CD4-positive, alpha-beta T cell treated with Interleukin-6 at 100 ng/mL for 8 hours (primary cell): Measurements from ENCODE around the gene TBC1D9B.
"Not testable (repeated sequence)": the region's sequence is repeated elsewhere in the genome, so short reads cannot be mapped to it uniquely, and the experiment has no call there.

Source experiments
- DNase-seq: peaks from one replicate; pipeline ENCODE4 v3.0.0-alpha.2; 2020; ENCODE audit warnings: mixed read lengths, low spot score

The TBC1D9B gene

DNA sequence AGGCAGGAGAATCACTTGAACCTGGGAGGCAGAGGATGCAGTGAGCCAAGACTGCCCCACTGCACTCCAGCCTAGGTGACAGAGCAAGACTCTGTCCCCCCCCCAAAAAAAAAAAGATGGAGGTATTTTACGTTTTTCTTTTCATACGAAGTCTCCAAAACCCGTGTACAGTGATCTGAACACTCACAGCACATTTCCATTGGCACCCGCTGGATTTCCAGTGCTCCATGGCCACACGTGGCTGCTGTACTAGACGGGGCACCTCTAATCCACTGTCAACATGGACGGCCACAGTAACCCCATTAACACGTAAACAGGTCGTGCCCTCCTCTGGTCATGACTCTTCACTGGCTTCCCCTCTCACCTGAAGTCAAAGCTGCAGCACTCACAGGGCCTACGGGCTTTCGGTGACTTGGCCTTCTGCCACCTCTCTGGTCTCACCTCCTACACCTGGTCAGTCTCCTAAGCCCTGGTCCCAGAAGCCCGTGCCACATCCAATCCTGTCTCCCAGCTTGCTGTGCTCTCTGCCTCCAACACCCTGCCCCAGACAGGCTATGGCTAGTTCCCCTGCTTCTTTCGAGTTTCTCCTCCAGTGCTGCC, 22.1 kb downstream of the TBC1D9B start:
- DNase-seq: no peak

DNA sequence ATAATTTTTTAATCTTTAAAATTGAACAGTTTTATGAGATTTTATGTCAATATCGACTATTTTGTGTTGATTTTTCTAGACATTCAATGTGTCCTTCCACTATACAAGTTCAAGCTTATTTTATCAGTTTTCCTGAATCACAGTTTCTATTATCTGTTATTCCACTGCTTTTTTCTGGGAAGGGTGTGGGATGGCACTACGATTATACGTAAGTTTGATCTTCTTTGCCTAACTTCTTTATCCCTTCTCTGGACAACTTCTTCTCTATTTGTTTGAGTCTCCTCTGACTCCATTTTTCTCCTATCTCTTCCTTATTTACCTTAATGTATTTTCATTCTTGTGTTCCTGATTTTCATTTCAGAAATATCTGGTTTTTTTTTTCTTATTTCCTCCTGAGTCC, 24.5 kb downstream of the TBC1D9B start:
- DNase-seq: no peak

DNA sequence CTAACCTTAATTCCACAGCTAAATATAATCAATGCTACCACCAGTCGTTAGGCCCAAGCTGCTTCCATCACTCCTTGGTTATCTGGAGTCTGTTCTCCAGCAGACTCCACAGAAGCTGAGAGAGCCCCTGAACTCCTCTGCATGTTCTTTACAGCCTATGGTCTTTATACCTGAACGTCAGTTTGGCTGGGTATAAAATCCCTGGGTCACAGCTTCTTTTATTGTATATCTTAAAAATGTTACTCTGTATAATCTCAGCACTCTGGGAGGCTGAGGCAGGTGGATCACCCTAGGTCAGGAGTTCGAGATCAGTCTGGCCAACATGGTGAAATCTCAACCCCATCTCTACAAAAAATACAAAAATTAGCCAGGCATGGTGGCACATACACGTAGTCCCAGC, 25.4 kb downstream of the TBC1D9B start:
- DNase-seq: no peak

DNA sequence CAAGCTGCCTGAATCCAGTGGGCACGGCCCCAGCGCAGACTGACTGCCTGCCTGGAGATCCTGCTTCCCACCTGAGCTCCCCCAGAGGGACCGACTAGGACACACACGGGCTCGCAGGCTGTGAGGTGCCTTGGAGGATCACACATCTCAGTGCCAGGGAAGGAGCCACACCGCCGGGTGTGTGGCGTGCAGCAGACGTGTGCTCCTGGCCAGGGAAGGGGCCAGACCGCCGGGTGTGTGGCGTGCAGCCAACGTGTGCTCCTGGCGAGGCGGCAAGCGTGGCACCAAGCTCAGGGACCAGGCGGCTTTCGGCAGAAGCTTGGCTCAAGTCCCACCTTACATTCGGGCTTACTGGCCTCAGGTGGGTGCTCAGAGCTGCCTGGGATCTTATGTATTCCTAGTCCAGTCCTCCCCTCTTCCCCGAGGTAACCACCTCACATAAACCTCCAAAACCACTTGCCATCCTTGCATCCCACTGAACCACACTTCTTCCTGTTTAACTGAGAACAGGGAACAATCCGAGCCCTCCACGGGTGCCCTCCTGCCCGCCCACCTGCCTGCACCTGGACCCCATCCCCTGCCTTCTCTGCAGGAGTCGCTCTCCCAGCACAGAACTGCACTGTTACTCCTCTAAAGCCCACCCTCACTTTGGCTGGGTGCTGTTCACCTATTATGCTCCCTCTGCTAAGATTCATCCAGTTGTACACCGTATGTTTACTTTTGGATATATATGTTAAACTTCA, 26.7 kb downstream of the TBC1D9B start:
- no peak for DNase-seq

DNA sequence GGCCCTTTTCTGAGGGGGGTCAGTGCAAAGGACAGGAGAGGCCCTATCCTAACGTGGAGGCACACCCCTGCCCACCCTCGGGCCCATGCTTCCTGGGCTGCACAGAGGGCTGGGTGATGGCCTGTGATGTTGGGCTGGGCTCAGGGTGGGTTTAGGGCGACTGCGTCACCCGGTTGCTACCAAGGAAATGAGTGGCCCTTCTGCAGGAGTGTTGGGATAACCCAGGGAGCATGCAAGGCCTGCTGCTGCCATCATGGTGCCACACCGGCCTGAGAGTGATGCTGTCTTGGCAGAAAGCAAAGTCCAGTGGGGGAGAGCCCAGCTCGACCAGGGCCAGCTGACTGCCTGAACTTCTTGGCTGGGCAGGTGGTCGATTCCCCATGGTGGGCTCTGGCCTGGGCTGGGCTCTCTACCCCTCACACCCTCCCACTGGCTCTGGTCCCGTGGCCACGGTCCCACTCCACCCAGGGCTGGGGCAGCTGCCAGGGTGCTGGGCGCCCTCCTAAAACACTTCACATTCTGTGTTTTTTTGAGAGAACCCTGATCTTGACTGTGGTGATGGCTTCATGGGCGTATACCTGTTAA, 27.5 kb downstream of the TBC1D9B start:
- no peak for DNase-seq

DNA sequence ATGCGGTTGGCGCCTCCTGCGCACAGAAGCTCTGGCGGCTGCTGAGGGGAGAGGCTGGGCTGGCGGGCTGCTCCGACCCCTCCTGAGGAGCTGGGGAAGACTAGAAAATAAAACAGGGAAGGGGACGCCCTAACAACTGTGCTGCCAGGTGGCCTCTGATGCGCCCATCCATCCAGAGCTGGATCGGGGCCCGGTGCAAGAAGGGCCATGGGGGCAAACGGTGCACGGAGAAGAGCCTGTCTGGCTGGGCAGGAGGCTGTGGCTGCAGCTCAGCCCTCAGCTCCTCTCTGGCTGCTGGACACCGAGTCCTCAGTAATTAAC, 28.0 kb downstream of the TBC1D9B start:
- DNase-seq: no peak

DNA sequence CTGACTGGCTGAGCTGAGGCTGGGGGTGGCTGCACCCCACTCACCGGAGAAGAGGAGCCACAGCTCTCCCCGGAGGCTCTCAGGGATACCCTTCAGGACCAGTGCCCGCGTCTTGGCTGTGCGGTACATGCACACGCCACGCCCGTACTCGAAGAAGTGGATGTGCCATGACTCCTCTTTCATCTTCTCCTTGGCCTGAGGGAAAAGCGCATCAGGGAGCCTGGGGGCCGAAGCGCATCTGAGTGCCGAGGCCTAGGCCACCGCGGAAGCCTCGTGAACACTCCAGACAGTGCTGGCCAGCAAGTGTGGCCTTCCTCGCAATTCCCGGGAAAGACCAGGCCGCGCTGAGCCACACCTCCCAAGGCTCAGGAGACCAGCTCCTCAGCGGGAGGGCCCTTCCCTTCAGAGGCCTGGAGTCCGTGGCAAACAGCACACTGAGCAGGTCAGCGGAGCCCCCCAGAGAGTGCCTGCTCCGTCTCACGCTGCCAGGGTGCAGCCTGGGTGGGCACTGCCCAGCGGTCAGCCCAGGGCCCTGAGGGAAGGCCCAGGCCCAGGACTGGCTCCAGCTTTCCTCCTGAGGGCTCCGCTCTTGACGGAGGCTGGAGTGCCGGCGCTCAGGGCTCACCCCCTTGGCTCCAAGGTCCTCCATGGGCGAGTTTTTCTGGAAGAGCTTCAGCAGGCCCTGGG, 28.6 kb downstream of the TBC1D9B start:
- DNase-seq: no peak

DNA sequence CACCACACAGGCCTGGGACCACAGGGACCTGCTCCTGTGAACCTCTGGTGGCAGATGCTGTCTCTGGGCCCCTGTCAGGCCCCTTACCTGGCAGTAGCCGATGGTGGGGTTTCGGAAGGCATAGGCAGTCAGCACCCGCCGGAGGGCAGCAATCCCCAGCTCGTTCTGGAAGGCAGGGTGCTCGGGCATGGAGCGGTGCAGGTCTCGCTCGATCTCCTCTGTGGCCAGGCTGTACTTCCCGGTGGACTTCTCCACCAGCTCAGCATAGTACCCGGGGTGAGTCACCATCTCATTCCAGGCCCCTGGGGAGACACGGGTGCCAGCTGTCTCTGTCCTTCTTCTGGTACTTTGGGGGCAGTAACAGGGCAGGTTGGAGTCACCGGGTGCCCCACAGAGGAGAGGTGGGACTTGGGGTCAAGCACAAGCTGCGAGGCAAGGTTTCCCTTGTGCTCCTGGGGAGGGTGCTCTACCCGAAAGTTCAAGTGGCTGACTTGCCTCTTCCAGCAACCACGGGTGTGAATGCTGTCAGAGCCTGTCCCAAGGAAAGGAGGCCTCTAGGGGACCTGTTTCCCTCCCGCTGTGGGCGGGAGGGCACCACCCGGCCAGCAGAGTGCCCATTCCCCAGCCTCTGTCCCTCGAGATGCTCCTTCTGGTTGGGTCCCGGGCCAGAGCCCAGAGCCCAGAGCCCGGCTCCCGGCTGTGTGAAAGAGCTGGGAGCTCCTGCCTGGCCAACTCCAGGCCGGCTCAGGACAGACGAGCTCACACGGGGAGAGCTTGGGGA, 29.3 kb downstream of the TBC1D9B start:
- DNase-seq: no peak

DNA sequence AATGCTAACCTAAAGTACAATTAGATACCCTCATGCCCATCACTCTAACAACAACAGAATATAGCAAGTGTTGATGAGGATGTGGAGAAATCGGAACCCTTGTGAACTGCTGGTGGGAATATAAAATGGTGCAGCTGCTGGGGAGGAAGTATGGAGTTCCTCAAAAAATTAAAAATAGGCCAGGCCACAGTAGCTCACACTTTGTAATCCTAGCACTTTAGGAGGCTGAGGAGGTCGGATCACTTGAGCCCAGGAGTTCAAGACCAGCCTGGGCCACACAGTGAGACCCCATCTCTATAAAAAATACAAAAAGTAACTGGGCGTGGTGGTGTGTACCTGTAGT, 31.1 kb downstream of the TBC1D9B start:
- no peak for DNase-seq

DNA sequence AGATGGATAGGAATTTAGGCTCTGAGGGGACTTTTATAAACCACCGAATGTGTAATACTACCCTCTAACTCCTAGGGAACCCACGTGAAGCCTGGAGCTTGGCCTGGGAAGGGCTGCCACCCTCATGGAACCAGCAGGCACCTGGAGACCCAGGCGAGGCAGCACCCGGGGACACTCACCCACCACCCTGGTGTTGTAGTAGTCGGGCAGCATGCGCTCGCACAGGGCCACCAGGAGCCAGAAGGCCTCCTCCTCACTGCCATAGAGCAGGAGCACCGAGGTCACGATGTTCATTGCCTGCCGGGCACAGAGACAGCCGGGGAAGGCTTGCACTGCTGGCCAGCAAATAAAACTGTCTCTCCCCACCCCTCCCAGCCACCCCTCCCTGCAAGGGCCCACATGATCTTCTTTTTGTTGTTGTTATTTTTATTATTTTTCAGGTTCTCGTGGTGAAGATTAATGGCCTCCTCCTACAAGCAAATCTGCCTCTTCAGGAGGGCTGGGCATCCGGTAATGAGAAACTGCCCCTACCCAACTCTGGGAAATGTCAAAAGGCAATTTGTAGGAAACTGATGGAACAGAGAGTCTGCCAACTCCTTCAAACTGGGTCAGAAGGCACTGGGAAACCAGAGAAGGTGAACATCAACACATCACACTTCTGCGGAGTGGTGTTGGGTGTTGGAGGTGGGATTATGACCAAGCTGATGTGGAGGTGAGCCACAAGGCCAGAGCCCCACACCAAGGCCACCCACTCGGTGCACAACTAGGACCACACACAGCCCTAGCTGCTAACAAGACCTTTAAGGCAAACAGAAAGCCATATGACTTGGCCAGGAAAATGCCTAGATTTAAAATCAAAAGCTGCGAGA, 31.7 kb downstream of the TBC1D9B start:
- DNase-seq: no peak

DNA sequence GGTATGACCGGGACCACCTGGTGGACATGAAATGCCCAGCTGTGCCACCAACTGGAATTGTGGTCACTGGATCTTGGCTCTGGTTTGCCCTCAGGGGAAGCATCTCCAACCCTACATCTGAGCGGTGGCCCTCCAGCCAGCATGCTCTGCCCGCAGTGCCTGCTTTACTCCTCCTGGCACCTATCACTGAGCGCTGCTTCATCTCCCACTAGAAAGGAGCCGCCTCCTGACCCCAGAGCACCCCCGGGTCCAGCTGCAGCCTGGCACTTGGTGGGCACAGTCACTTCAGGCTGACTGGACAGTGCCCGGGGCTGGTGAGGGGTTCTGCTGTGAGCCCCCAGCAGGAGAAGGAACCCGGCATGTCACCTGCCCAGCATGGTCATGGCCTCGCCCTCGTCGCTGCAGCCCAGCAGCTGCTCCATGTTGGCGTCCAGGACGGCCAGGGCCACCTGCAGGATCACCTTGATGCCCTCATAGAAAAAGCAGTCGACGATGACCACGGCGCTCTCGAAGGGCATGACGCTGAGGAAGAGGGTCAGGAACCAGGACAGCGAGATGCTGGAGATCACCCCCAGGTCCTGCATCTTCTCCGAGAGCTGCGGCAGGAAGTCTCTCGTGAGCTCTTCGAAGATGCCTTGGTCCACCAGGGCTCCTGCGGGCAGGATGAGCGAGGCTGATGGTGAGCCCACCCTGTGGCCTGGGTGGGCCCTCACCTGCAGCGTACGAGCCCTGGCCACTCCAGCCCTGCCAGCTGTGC, 33.0 kb downstream of the TBC1D9B start:
- no peak for DNase-seq

DNA sequence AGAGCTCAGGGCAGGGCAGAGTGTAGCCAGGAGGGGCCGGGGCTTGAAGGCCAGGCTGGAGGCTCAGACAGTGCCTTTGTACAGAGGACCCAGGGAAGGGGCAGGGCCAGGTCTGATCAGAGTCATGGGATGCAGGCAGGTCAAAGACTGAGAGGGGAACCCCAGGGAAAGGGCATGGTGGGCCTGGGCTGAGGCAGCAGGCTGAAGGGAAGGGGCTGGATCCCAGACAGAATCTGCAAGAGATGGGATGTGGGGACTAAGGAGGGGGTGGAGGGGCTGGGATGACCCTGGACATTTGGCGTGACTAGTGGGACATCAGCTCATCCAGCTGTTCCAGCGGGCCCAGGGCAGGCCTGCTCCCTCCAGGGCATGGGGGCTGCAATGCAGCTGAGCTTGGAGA, 33.6 kb downstream of the TBC1D9B start:
- DNase-seq: no peak

DNA sequence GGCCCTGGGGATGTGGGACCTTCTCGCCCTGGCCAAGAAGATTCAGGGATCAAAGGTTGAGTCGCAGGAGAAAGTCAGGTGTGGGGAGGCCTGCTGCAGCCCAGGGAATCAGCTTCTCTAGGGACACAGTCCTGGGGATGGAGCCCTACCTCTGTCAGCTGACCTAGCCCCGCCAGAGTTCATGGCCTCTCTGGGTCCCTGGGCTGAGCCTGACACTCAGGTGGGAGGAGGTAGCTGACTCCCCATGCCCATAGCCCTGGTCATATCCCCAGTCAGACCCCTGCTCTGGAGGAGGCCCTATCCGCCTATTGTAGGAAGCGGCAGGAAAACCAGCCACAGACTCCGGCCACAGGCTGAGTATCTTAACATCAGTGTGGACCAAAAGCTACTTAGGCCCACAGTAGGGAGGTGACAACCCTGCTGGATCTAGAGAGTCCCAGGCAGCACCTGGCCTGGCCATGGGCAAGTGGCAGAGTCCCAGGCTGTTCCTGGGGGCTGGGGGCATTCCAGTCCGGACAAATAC, 34.0 kb downstream of the TBC1D9B start:
- no peak for DNase-seq

DNA sequence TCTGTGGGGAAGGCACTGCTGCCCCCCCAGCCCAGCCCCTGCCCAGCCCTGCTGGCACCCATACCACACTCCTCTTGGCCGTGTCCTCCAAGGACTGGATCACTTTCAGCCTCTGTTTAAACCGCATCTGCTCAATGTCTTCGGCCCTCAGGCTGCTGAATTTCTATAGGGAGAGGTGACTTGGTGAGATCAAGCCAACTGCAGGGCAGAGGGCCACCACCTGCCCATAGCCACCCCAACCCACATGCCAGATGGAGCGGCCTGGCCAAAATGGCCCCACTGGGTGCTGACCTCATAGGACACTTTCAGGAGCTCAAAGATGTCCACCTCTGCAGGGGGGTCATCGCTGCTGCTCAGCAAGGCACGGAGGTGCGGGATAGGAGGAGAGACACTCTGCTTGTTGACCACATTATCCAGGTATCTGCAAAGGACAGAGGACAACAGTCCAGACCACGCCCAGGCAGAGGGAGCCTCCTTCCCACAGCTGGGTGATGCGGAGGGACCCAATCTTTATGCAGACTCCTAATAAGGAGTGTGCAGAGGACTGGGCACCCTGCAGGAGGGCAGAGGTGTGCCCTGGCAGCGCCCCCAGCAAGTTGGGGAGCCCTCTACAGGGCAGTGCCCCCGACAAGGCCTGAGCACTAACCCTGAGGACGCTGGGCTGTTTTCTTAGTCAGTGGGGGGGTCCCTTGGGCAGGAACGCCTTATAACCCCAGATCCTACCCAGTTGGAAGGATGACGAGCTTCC, 34.7 kb downstream of the TBC1D9B start:
- DNase-seq: no peak

DNA sequence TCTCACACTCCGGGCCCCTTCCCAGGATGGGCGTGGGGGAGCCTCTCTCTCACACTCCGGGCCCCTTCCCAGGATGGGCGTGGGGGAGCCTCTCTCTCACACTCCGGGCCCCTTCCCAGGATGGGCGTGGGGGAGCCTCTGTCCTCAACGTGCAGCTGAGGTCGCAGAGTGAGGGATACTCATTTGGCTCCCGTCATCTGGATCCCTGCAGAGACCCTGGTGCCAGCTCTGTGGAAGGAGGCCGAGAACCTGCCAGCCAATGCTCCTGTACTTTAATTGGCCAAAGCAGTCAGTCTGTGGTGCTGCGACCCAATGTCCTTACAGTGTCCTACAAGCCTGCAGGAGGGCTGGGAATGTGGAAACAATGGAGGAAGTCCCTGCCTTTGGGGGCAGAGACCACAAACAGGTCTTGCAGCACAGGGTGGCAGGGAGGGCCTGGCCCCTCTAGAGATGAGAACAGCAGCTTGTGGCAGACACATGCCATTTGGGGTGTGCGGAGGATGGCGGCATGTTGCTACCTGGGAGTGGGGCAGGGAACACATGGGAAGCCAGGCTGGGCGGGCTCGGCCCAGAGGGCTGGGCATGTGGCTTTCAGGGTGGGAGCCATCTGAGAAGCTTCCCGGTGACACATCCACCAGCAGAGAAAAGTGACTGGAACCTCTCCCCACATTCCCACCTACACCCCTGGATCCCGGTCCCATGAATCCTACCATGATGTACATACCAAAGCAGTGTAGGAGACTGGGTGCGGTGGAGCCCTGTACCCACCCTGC, 35.5 kb downstream of the TBC1D9B start:
- DNase-seq: no peak

DNA sequence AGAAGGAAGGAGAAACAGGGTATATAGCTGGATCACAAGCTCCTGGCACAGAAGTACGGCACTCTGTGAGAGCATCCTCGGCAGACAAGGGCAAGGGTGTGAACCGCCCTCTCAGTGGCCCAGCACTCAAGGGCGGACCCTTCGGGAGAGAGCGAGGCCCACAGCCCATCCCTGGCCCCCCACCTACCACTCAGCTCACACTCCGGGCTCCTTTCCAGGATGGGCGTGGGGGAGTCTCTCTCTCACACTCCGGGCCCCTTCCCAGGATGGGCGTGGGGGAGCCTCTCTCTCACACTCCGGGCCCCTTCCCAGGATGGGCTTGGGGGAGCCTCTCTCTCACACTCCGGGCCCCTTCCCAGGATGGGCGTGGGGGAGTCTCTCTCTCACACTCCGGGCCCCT, 36.2 kb downstream of the TBC1D9B start:
- DNase-seq: not testable (repeated sequence)

DNA sequence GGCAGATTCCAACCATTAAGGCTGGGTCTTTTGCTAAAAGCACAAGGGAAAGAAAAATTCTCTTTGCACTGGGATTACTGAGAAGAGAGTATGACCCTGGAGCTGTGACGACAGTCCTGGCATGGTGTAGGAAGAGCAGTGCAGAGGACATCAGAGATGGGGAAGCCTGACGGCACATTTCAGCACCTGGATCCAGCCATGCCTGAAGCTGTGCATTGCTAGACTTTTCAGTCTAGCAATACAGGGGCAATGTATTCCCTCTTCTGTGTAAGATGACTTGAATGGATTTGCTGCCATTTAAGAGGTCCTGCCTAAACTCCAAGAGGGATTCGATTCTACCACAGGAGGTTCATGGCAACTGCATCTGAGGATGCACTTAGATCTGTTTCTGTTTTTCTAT, 36.7 kb downstream of the TBC1D9B start:
- no peak for DNase-seq

DNA sequence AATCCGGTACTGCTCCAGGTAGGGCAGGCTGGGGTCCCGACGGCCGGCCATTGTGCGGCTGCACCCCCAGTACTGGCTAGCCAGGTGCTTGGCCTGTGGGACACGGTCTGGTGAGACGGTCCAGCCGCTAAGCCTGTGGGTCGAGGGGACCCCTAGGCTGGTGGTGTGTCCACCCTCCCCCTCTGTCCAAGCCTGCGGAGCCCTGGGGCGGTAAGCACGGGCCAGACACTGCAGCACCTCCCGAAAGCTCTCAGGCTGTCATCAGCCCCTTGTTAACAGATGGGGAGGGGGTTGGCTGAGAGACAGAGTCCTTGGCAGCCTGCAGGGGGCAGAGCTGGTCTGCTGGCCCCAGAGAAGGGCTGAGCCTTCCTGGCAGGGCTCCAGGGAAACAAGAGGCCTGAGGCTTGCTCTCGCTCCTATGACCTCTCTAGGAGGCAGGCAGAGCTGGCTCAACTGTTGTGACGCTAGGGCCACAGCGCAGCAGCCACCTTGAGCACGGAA, 37.2 kb downstream of the TBC1D9B start:
- no peak for DNase-seq
